ENCODE measurements around the gene MTA1. TPM values are rescaled to one million over a fixed set of nuclear protein-coding genes. Genes with fewer than 3 reads are reported as not detected.

The MTA1 gene
- total RNA-seq, 1 donor from 2014 or later = 59.8 TPM

DNA sequence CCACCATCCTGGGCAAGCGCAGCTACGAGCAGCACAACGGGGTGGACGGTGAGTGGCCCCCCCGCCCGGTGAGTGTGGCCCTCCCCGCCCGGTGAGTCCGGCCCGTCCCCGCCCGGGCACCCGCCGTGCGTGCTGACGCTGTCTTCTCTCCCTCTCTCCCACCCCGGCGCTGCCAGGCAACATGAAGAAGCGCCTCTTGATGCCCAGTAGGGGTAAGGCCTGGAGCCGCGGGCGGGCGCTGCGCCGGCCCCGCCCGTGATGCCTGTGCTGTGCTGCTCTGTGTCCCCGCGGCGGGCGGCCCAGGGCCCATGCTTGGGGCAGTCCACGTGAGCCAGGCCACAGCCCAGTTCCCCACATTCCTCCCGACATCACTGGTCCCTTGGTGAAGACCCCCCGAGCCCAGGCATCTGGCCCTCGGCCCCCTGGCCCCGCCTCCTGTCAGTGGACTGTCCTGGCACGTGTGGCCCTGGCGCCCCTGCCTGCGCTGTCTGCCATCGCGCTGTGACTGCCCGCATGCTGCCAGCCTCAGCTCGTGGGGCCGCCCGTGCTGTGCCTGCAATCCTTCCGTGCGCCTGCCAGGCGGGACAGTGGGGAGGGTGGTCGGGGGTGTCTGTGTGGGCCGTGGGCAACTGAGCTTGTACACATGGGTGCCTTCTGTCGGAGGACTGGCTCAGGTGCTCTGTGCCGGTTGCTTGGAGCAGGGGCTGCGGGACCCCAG, 47.1 kb downstream of the MTA1 start:
- no peak for DNase-seq (ENCODE audit: low spot score)
- H3K27ac Mint-ChIP-seq = no peak overlapping the region
- Histone ChIP-seq H4K20me1 (ENCODE audit: low read depth) (peaks cover 28% of the 10 kb centered on the region), H3K4me1 (peaks cover 11% of the 10 kb centered on the region), H3K79me2 (ENCODE audit: low read depth) (no peaks in the 10 kb centered on the region), H3K4me3 (no peak overlapping the region), H3K4me2 (no peak overlapping the region), H3K27me3 (no peaks in the 10 kb centered on the region), H3F3A (ENCODE audit: low read depth) (peaks cover 10% of the 10 kb centered on the region), H3K36me3 (no peaks in the 10 kb centered on the region), H3K9me3 (ENCODE audit: low read depth) (no peaks in the 10 kb centered on the region), H3K27ac (no peak overlapping the region), H3K9ac (no peak overlapping the region), H2AFZ (replicated peaks) (no peak overlapping the region)
- H3K36me3 Mint-ChIP-seq = peaks cover 3% of the 10 kb centered on the region
- H3K4me3 Mint-ChIP-seq = no peak overlapping the region
- H3K27me3 Mint-ChIP-seq (ENCODE audit: insufficient read depth, low read depth) = peaks cover 7% of the 10 kb centered on the region
- peaks cover 4% of the 10 kb centered on the region for H3K4me1 Mint-ChIP-seq
- TF ChIP-seq EZH2 (IDR thresholded peaks at IDR 0.05) (no peak), EZH2phosphoT487 (IDR thresholded peaks at IDR 0.05) (no peak)
- TF ChIP-seq, protein P1, sequence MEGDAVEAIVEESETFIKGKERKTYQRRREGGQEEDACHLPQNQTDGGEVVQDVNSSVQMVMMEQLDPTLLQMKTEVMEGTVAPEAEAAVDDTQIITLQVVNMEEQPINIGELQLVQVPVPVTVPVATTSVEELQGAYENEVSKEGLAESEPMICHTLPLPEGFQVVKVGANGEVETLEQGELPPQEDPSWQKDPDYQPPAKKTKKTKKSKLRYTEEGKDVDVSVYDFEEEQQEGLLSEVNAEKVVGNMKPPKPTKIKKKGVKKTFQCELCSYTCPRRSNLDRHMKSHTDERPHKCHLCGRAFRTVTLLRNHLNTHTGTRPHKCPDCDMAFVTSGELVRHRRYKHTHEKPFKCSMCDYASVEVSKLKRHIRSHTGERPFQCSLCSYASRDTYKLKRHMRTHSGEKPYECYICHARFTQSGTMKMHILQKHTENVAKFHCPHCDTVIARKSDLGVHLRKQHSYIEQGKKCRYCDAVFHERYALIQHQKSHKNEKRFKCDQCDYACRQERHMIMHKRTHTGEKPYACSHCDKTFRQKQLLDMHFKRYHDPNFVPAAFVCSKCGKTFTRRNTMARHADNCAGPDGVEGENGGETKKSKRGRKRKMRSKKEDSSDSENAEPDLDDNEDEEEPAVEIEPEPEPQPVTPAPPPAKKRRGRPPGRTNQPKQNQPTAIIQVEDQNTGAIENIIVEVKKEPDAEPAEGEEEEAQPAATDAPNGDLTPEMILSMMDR (IDR thresholded peaks at IDR 0.05) = no peak
- no peaks in the 10 kb centered on the region for H3K9me3 Mint-ChIP-seq

DNA sequence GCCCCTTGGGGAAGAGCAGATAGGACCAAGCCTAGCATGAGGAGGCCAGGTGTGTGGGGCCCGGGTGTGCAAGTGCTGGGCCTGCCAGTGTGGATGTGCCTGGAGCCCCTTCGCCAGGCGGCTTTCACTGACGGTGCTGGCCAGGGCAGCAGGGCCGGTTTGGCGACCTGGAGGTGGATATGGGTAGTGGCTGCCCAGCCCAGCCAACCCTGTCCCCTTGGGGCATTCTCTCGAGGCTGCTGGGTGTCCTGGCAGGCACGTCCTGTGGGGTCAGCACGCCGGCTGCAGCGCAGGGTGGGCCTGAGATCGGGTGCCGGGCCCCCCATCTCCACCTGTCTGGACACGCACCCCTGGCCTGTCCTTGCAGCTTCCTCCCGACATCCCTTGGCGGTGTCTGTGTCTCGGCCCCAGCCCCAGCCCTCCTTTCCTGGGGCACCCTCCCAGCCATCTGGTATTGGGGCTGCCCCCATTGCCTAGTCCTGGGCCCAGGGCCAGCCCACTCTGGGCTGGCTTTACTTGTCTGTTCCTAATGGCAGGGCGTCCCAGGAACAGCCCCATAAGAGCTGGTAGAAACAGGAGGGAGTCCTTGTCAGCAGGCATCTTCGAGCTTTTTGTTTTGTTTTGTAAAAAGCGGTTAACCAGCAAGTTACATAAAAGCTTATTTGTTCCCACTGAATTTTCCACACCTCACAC, 47.8 kb downstream of the MTA1 start:
- Histone ChIP-seq H3K4me2 (no peak overlapping the region), H3K4me3 (no peak overlapping the region), H3F3A (ENCODE audit: low read depth) (peaks cover 10% of the 10 kb centered on the region), H3K79me2 (ENCODE audit: low read depth) (no peaks in the 10 kb centered on the region), H4K20me1 (ENCODE audit: low read depth) (peaks cover 34% of the 10 kb centered on the region), H3K4me1 (peaks cover 11% of the 10 kb centered on the region), H3K36me3 (no peaks in the 10 kb centered on the region), H3K27ac (no peak overlapping the region), H3K27me3 (no peaks in the 10 kb centered on the region), H2AFZ (replicated peaks) (no peak overlapping the region), H3K9ac (no peak overlapping the region), H3K9me3 (ENCODE audit: low read depth) (no peaks in the 10 kb centered on the region)
- H3K36me3 Mint-ChIP-seq = peaks cover 2% of the 10 kb centered on the region
- H3K4me1 Mint-ChIP-seq = peaks cover 8% of the 10 kb centered on the region
- TF ChIP-seq EZH2 (IDR thresholded peaks at IDR 0.05) = no peak
- TF ChIP-seq, protein P1 (IDR thresholded peaks at IDR 0.05) = no peak
- TF ChIP-seq EZH2phosphoT487 (IDR thresholded peaks at IDR 0.05) = no peak
- H3K4me3 Mint-ChIP-seq = no peak overlapping the region
- no peak for DNase-seq (ENCODE audit: low spot score)
- H3K9me3 Mint-ChIP-seq = no peaks in the 10 kb centered on the region
- H3K27me3 Mint-ChIP-seq (ENCODE audit: insufficient read depth, low read depth) = peaks cover 6% of the 10 kb centered on the region
- H3K27ac Mint-ChIP-seq = no peak overlapping the region

DNA sequence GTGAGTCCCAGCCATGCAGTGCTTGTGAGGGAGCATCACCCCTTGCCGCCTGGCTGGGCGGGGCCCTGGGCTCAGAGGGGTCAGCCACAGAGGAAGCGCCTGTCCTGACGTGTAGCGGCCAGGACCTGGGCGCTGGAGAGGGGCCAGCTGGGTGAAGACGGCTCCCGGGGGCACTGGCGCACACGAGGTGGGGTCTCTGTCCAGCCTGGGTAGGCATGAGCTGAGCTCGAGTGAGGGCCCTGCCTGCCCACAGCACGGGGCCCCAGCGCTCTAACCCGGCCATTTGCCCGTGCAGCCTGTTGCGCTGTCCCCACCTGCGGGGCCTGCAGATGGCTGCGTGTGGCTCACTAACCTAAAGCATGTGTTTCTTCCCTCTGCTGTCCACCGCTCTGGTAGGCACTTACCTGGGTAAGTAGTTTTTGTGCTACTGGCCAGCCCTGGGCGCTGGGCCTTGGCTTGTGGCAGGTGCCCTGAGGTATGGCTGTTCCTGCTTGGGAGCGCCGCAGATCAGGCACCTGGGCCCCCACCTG, 48.4 kb downstream of the MTA1 start:
- Histone ChIP-seq H3K4me3 (no peak overlapping the region), H3K79me2 (ENCODE audit: low read depth) (no peaks in the 10 kb centered on the region), H3K36me3 (no peaks in the 10 kb centered on the region), H3K9ac (no peak overlapping the region), H3K27ac (no peak overlapping the region), H3K4me2 (no peak overlapping the region), H3F3A (ENCODE audit: low read depth) (peaks cover 10% of the 10 kb centered on the region), H3K4me1 (peaks cover 11% of the 10 kb centered on the region), H2AFZ (replicated peaks) (no peak overlapping the region), H3K27me3 (no peaks in the 10 kb centered on the region), H4K20me1 (ENCODE audit: low read depth) (peaks cover 37% of the 10 kb centered on the region), H3K9me3 (ENCODE audit: low read depth) (no peaks in the 10 kb centered on the region)
- no peak for DNase-seq (ENCODE audit: low spot score)
- no peak overlapping the region for H3K27ac Mint-ChIP-seq
- H3K9me3 Mint-ChIP-seq = no peaks in the 10 kb centered on the region
- TF ChIP-seq EZH2 (IDR thresholded peaks at IDR 0.05) (no peak), EZH2phosphoT487 (IDR thresholded peaks at IDR 0.05) (no peak)
- TF ChIP-seq, protein P1 (IDR thresholded peaks at IDR 0.05) = no peak
- peaks cover under 1% of the 10 kb centered on the region for H3K36me3 Mint-ChIP-seq
- H3K4me3 Mint-ChIP-seq = no peak overlapping the region
- peaks cover 4% of the 10 kb centered on the region for H3K27me3 Mint-ChIP-seq (ENCODE audit: insufficient read depth, low read depth)
- peaks cover 11% of the 10 kb centered on the region for H3K4me1 Mint-ChIP-seq

Measured in neural progenitor cell (in vitro differentiated cells).